ENCODE measurements around the gene CDKN1C.

The CDKN1C gene

GRCh38 chr11:2904153-2905052 lies 18.8 kb upstream of the CDKN1C start:
- peak; percentile 81 for DNase-seq

- no peak for DNase-seq
Measured at GRCh38 chr11:2903672-2904011, 18.1 kb upstream of the CDKN1C start.

GRCh38 chr11:2902784-2903671 lies 17.5 kb upstream of the CDKN1C start:
- DNase-seq: no peak

- DNase-seq: peak; percentile 97
Measured at GRCh38 chr11:2901854-2902783, 16.5 kb upstream of the CDKN1C start.

GRCh38 chr11:2901196-2901796 lies 15.7 kb upstream of the CDKN1C start:
- no peak for DNase-seq

- DNase-seq: no peak
Measured at GRCh38 chr11:2899080-2899783, 13.7 kb upstream of the CDKN1C start.

GRCh38 chr11:2898366-2899079 lies 12.9 kb upstream of the CDKN1C start:
- DNase-seq: peak; percentile 65

GRCh38 chr11:2897048-2897447 lies 11.5 kb upstream of the CDKN1C start:
- DNase-seq: no peak

GRCh38 chr11:2896047-2896446 lies 10.5 kb upstream of the CDKN1C start:
- no peak for DNase-seq

- no peak for DNase-seq
Measured at GRCh38 chr11:2893935-2894334, 8.4 kb upstream of the CDKN1C start.

GRCh38 chr11:2892967-2893528 lies 7.5 kb upstream of the CDKN1C start:
- no peak for DNase-seq

GRCh38 chr11:2892215-2892966 lies 6.8 kb upstream of the CDKN1C start:
- DNase-seq: peak; percentile 56

GRCh38 chr11:2891326-2892214 lies 6.0 kb upstream of the CDKN1C start:
- no peak for DNase-seq

GRCh38 chr11:2890466-2891294 lies 5.1 kb upstream of the CDKN1C start:
- peak; percentile 66 for DNase-seq

- no peak for DNase-seq
Measured at GRCh38 chr11:2889362-2890273, 4.0 kb upstream of the CDKN1C start.

- peak; percentile 74 for DNase-seq
Measured at GRCh38 chr11:2888266-2888968, 2.8 kb upstream of the CDKN1C start.

All from NCI-H2029 (cell line).